Glutamatergic neuron (in vitro differentiated cells): ENCODE measurements around the gene CDK5RAP2. TPM values are rescaled to one million over a fixed set of nuclear protein-coding genes. Genes with fewer than 3 reads are reported as not detected.

Experiments
- DNase-seq: peaks from one replicate; pipeline ENCODE4 v3.0.0; 2022
- H3K27ac Mint-ChIP-seq: one replicate; pipeline ENCODE4 v1.8.0; 2020; ENCODE audit warnings: mild to moderate bottlenecking, mixed read lengths, inconsistent platforms; ENCODE audit not compliant: unreplicated experiment
- H3K27me3 Mint-ChIP-seq: one replicate; pipeline ENCODE4 v1.8.0; 2020; ENCODE audit warnings: mild to moderate bottlenecking, moderate library complexity, mixed read lengths, inconsistent platforms; ENCODE audit not compliant: unreplicated experiment
- H3K36me3 Mint-ChIP-seq: one replicate; pipeline ENCODE4 v1.8.0; 2020; ENCODE audit warnings: mild to moderate bottlenecking, mixed read lengths, inconsistent platforms; ENCODE audit not compliant: unreplicated experiment
- H3K4me1 Mint-ChIP-seq: one replicate; pipeline ENCODE4 v1.8.0; 2020; ENCODE audit warnings: mild to moderate bottlenecking, low read depth, mixed read lengths, inconsistent platforms; ENCODE audit not compliant: unreplicated experiment
- H3K4me3 Mint-ChIP-seq: one replicate; pipeline ENCODE4 v1.8.0; 2020; ENCODE audit warnings: mild to moderate bottlenecking, mixed read lengths, inconsistent platforms; ENCODE audit not compliant: unreplicated experiment
- H3K9me3 Mint-ChIP-seq: one replicate; pipeline ENCODE4 v1.8.0; 2020; ENCODE audit warnings: mild to moderate bottlenecking, moderate library complexity, mixed read lengths, inconsistent platforms; ENCODE audit not compliant: unreplicated experiment
- total RNA-seq: library from RNA; stranded (reverse); fragmentation: NEBNext Ultra II Directional; extraction: Animal tissue kit (Norgen Biotek cat#: 25700); gene quantifications from one replicate; pipeline ENCODE4 v1.2.1, GENCODE V29; 2021; ENCODE audit not compliant: unreplicated experiment
- TF ChIP-seq, protein P1 (sequence below): fragments of 200-600 bp; sonication (generic); IDR thresholded peaks from one replicate; pipeline ENCODE4 v1.5.0; 2021; ENCODE audit not compliant: partially characterized antibody, unreplicated experiment

CDK5RAP2 gene
- total RNA-seq, 1 donor from 2014 or later, result 53.2 TPM

DNA sequence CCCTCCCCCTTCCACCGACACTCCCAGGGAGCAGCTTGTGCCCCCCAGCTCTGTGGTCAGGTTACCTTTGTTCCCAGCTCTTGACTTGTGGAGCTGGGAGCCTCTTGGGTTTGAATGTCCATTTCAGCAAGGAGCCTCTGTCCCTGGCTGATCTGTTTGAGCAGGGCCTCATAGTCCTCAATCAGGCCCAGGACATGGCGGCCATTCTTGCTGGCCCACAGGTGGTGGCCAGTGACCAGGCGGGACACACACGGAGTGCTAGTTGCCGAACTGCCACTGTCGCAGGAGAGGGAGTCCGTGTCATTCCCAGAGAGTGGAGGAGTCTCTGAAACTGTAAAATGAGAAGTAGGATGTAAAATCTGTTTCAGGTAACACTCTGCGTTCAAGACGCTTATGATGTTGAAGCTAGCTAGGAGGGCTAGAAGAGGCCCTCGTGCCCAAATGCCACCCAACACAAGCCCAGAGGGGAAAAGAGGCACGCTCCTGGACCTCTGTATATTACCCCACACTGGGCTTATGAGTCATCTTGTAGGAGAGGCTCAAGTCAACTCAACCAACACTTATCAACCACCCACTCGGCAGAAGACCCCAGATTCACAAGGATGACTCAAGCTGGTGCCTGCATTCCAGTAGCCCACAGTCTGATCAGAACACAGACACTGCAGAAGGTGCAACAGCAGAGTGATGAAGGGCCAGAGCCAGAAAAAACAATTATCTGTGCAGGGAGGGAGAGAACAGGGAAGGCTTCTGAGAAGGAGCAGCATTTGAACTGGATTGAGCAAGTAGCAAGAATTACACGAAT, 177.0 kb downstream of the CDK5RAP2 start:
- Mint-ChIP-seq H3K4me3 (no peak overlapping the region), H3K27ac (no peak overlapping the region)

DNA sequence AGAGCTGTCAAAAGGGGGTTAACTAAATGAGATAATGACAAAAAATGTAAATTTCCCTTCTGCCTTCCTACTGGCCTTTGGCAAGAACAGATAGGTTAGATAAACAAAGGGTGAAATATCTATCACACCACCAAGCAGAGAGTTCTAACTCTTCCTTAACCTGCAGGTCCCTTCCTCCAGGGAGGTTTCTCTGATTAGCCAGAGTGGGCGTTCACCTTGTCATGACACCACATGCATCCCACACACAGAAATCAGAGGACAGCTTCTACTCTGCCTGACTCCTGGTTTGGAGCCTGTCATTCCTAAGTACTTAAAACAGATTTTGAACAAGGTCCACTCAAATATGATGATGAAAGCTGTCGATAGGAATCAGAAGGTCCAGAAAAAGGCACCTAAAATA, 180.0 kb downstream of the CDK5RAP2 start:
- Mint-ChIP-seq H3K27ac (no peak overlapping the region), H3K4me3 (no peak overlapping the region), H3K4me1 (no peaks in the 10 kb centered on the region), H3K36me3 (peaks cover 4% of the 10 kb centered on the region), H3K9me3 (peaks cover 4% of the 10 kb centered on the region), H3K27me3 (no peaks in the 10 kb centered on the region)
- TF ChIP-seq, protein P1, sequence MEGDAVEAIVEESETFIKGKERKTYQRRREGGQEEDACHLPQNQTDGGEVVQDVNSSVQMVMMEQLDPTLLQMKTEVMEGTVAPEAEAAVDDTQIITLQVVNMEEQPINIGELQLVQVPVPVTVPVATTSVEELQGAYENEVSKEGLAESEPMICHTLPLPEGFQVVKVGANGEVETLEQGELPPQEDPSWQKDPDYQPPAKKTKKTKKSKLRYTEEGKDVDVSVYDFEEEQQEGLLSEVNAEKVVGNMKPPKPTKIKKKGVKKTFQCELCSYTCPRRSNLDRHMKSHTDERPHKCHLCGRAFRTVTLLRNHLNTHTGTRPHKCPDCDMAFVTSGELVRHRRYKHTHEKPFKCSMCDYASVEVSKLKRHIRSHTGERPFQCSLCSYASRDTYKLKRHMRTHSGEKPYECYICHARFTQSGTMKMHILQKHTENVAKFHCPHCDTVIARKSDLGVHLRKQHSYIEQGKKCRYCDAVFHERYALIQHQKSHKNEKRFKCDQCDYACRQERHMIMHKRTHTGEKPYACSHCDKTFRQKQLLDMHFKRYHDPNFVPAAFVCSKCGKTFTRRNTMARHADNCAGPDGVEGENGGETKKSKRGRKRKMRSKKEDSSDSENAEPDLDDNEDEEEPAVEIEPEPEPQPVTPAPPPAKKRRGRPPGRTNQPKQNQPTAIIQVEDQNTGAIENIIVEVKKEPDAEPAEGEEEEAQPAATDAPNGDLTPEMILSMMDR, result no peak
- no peak for DNase-seq

More for the DNA sequence above, 177.0 kb downstream of the CDK5RAP2 start:
- peaks cover 4% of the 10 kb centered on the region for H3K36me3 Mint-ChIP-seq
- peaks cover 4% of the 10 kb centered on the region for H3K9me3 Mint-ChIP-seq
- DNase-seq, result no peak
- H3K4me1 Mint-ChIP-seq, result no peaks in the 10 kb centered on the region
- TF ChIP-seq, protein P1, result no peak
- H3K27me3 Mint-ChIP-seq, result no peaks in the 10 kb centered on the region

DNA sequence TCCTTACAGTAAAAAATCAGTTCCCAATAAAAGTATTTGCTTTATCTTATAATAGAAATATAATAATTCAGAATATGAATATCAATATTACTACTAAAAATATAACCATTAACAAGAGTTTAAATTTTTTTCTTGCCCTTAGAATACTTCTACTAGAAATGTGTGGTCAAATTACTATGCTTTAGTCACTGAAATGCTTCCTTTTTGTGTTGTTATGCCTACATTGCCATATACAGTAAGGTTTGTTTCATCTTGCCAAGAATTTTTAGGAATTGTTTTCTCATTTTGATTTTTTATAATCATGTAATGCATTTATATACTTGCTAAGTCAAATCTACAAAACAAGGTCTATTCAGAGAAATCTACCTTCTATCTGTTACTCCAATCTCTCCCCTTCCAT, 181.7 kb downstream of the CDK5RAP2 start:
- DNase-seq, result no peak
- peaks cover 2% of the 10 kb centered on the region for H3K9me3 Mint-ChIP-seq
- H3K36me3 Mint-ChIP-seq, result peaks cover 2% of the 10 kb centered on the region
- TF ChIP-seq, protein P1, result no peak
- no peak overlapping the region for H3K27ac Mint-ChIP-seq
- peaks cover 4% of the 10 kb centered on the region for H3K27me3 Mint-ChIP-seq
- H3K4me3 Mint-ChIP-seq, result no peak overlapping the region
- H3K4me1 Mint-ChIP-seq, result no peaks in the 10 kb centered on the region

DNA sequence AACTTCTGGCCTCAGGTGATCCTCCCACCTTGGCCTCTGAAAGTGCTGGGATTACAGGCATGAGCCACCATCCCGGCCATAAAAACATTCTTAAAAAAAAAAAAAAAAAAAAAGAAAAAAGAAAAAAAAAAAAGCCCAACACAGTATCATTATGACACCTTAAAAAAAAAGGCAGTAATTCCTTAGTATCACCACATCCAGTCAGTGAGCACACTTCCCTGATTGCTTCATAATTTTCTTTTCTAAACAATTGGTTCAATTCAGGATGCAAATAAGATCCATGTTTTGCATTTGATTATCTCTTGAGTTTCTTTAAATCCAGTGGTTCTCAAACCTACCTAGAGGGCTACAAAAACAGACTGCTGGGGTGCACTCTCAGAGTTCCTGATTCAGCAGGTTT, 182.5 kb downstream of the CDK5RAP2 start:
- TF ChIP-seq, protein P1, result no peak
- H3K4me1 Mint-ChIP-seq, result no peaks in the 10 kb centered on the region
- no peak for DNase-seq
- no peaks in the 10 kb centered on the region for H3K36me3 Mint-ChIP-seq
- peaks cover 2% of the 10 kb centered on the region for H3K9me3 Mint-ChIP-seq
- H3K27ac Mint-ChIP-seq, result no peak overlapping the region
- no peak overlapping the region for H3K4me3 Mint-ChIP-seq
- peaks cover 4% of the 10 kb centered on the region for H3K27me3 Mint-ChIP-seq

DNA sequence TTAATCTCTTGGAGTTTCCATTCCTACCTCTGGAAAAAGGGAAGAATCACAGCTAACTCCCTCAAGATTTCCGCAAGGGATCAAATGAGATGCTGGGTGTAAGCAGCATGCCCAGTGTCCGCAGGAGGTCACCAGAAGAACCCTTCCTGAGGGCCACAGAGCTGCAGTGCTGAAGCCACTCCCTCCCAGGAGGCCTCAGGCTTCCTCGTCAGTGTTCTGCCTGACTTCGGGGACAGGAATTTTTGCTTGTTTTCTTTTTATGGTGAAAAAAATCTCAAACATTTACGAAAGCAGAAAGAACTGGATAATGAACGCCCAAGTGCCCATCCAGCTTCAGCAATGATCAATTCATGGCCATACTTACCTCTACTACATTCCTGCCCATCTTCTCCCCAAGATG, 183.0 kb downstream of the CDK5RAP2 start:
- Mint-ChIP-seq H3K4me1 (no peaks in the 10 kb centered on the region), H3K9me3 (no peaks in the 10 kb centered on the region)

More for the DNA sequence above, 183.0 kb downstream of the CDK5RAP2 start:
- no peak overlapping the region for H3K4me3 Mint-ChIP-seq
- TF ChIP-seq, protein P1, result no peak
- H3K27me3 Mint-ChIP-seq, result peaks cover 4% of the 10 kb centered on the region
- no peak for DNase-seq
- H3K36me3 Mint-ChIP-seq, result no peaks in the 10 kb centered on the region
- H3K27ac Mint-ChIP-seq, result no peak overlapping the region
